PC-3 (cell line): Measurements from ENCODE around the gene NME4. TPM values are rescaled to one million over a fixed set of nuclear protein-coding genes. Genes with fewer than 3 reads are reported as not detected.

Experiments
- ATAC-seq: fragments of 200-7000 bp; cut with Tn5 transposase; 2 replicates; pipeline ENCODE4 v1.9.1; 2020; ENCODE audit warnings: mild to moderate bottlenecking, moderate library complexity
- BruUV-seq: library from RNA; stranded (reverse); fragments of 400-500 nt; replicated peaks from 2 replicates; lab custom pipeline; 2021; lab: Mats Ljungman, UMichigan
- CTCF ChIA-PET: fragments of 300-600 bp; sonication (Branson Sonifier 250); formaldehyde crosslinking; loops from one replicate; lab custom pipeline; 2022; ENCODE audit warnings: antibody characterized with exemption; lab: Charles Lee
- POLR2A ChIA-PET: fragments of 300-600 bp; sonication (Branson Sonifier 250); formaldehyde crosslinking; loops from one replicate; lab custom pipeline; 2022; ENCODE audit warnings: antibody characterized with exemption; ENCODE audit not compliant: unreplicated experiment; lab: Charles Lee
- DNase-seq: peaks from one replicate; pipeline ENCODE4 v3.0.0-alpha.2; 2015
- H2AFZ ChIP-seq: fragments of 300-600 bp; sonication (generic); 2 replicates; pipeline ENCODE4 v1.6.0; 2016; ENCODE audit warnings: antibody characterized with exemption, low read length
- H3F3A ChIP-seq: fragments of 300-600 bp; sonication (generic); one replicate; pipeline ENCODE4 v1.6.0; 2017; ENCODE audit warnings: antibody characterized with exemption, low read length, control low read depth, mild to moderate bottlenecking; ENCODE audit not compliant: unreplicated experiment
- H3K27ac ChIP-seq: fragments of 300-600 bp; sonication (generic); 2 replicates; pipeline ENCODE4 v1.5.1; 2016; ENCODE audit warnings: mild to moderate bottlenecking, low read length
- H3K27me3 ChIP-seq: fragments of 300-600 bp; sonication (generic); 2 replicates; pipeline ENCODE4 v1.6.1; 2016; ENCODE audit warnings: low read length, mixed read lengths
- H3K36me3 ChIP-seq: fragments of 300-600 bp; sonication (generic); 2 replicates; pipeline ENCODE4 v1.6.1; 2016; ENCODE audit warnings: low read depth, mixed run types, low read length, mixed read lengths
- H3K4me1 ChIP-seq: fragments of 300-600 bp; sonication (generic); 2 replicates; pipeline ENCODE4 v1.5.1; 2016; ENCODE audit warnings: low read length; ENCODE audit not compliant: insufficient read depth
- H3K4me2 ChIP-seq: fragments of 300-600 bp; sonication (generic); 2 replicates; pipeline ENCODE4 v1.6.0; 2016; ENCODE audit warnings: low read length
- H3K4me3 ChIP-seq: fragments of 300-600 bp; sonication (generic); 2 replicates; pipeline ENCODE4 v1.5.1; 2016; ENCODE audit warnings: mild to moderate bottlenecking, low read length, mixed read lengths
- H3K79me2 ChIP-seq: fragments of 300-600 bp; sonication (generic); 2 replicates; pipeline ENCODE4 v1.6.1; 2017; ENCODE audit warnings: low read length, mixed read lengths
- H3K9ac ChIP-seq: fragments of 300-600 bp; sonication (generic); 2 replicates; pipeline ENCODE4 v1.6.0; 2016; ENCODE audit warnings: mild to moderate bottlenecking, low read length
- H3K9me2 ChIP-seq: fragments of 300-600 bp; sonication (generic); replicated peaks from 2 replicates; pipeline ENCODE4 v1.6.1; 2016; ENCODE audit warnings: mixed run types, low read length, mixed read lengths
- H3K9me3 ChIP-seq: fragments of 300-600 bp; sonication (generic); 2 replicates; pipeline ENCODE4 v1.6.1; 2016; ENCODE audit warnings: low read length, mixed read lengths
- H4K20me1 ChIP-seq: fragments of 300-600 bp; sonication (generic); 2 replicates; pipeline ENCODE4 v1.6.1; 2016; ENCODE audit warnings: low read length, mixed read lengths
- CTCF ChIP-seq: fragments of 300-600 bp; sonication (generic); conservative IDR thresholded peaks from 2 replicates; pipeline ENCODE4 v1.5.1; 2017; ENCODE audit warnings: antibody characterized with exemption, low read depth, mild to moderate bottlenecking, low read length
- EZH2 ChIP-seq: fragments of 300-600 bp; sonication (generic); IDR thresholded peaks from one replicate; pipeline ENCODE4 v1.6.1; 2017; ENCODE audit warnings: antibody characterized with exemption, mild to moderate bottlenecking, low read length; ENCODE audit not compliant: unreplicated experiment
- EZH2phosphoT487 ChIP-seq: fragments of 300-600 bp; sonication (generic); IDR thresholded peaks from 2 replicates; pipeline ENCODE4 v1.6.1; 2018; ENCODE audit warnings: mild to moderate bottlenecking, antibody characterized with exemption, low read length, borderline replicate concordance
- intact Hi-C: fragments of 100-400 bp; cut with micrococcal nuclease; formaldehyde crosslinking; loops from 2 replicates; pipeline ENCODE4 v1.9.0; 2023
- total RNA-seq: library from RNA; depleted of rRNA; stranded (reverse); fragments of >200 nt; gene quantifications from 2 replicates; pipeline ENCODE4 v1.2.3, GENCODE V29; 2014

The NME4 gene
- total RNA-seq, 1 experiment from 2014 or later: 182 TPM

GRCh38 chr16:371515-372301, 25.3 kb upstream of the NME4 start:
- H3K27ac ChIP-seq: no peak overlapping the region
- no peaks in the 10 kb centered on the region for H4K20me1 ChIP-seq
- H3K9me3 ChIP-seq: no peaks in the 10 kb centered on the region
- H3K4me3 ChIP-seq: no peak overlapping the region
- no peak for DNase-seq
- H3K36me3 ChIP-seq: no peaks in the 10 kb centered on the region
- no peak overlapping the region for H3K4me2 ChIP-seq
- H3K9ac ChIP-seq: no peak overlapping the region
- ChIA-PET POLR2A (no interaction called here), CTCF (no interaction called here)
- peaks cover 5% of the 10 kb centered on the region; the same call in 1 of the 2 replicates for H3K4me1 ChIP-seq
- intact Hi-C loops: no loop called here
- ATAC-seq: no peak
- H3K9me2 ChIP-seq: no peaks in the 10 kb centered on the region
- no TSS peak for BruUV-seq
- H3K27me3 ChIP-seq: no peaks in the 10 kb centered on the region
- H3K79me2 ChIP-seq: no peaks in the 10 kb centered on the region
- H2AFZ ChIP-seq: no peak overlapping the region
- no peaks in the 10 kb centered on the region for H3F3A ChIP-seq
- TF ChIP-seq EZH2: no peak

GRCh38 chr16:372302-372983, 24.6 kb upstream of the NME4 start:
- Histone ChIP-seq H3K4me2 (no peak overlapping the region), H3K79me2 (no peaks in the 10 kb centered on the region), H3K9me2 (no peaks in the 10 kb centered on the region), H3K4me1 (peaks cover 5% of the 10 kb centered on the region; the same call in 1 of the 2 replicates), H3K27me3 (no peaks in the 10 kb centered on the region), H3F3A (no peaks in the 10 kb centered on the region), H2AFZ (no peak overlapping the region), H3K9ac (no peak overlapping the region), H3K36me3 (no peaks in the 10 kb centered on the region), H4K20me1 (no peaks in the 10 kb centered on the region), H3K27ac (no peak overlapping the region), H3K9me3 (no peaks in the 10 kb centered on the region), H3K4me3 (no peak overlapping the region)
- BruUV-seq: no TSS peak
- DNase-seq (no peak), ATAC-seq (no peak)
- CTCF ChIA-PET: no interaction called here
- POLR2A ChIA-PET: no interaction called here
- TF ChIP-seq EZH2 (no peak), EZH2phosphoT487 (no peak), CTCF (no peak)
- intact Hi-C loops: no loop called here

GRCh38 chr16:373020-373598, 23.9 kb upstream of the NME4 start:
- Histone ChIP-seq H2AFZ (no peak overlapping the region), H3K4me1 (peaks cover 5% of the 10 kb centered on the region; the same call in 1 of the 2 replicates), H3K4me3 (no peak overlapping the region), H3K27me3 (no peaks in the 10 kb centered on the region), H3K9me2 (no peaks in the 10 kb centered on the region), H3K9ac (no peak overlapping the region), H4K20me1 (no peaks in the 10 kb centered on the region), H3K79me2 (no peaks in the 10 kb centered on the region), H3F3A (no peaks in the 10 kb centered on the region), H3K36me3 (no peaks in the 10 kb centered on the region), H3K27ac (no peak overlapping the region), H3K4me2 (no peak overlapping the region), H3K9me3 (no peaks in the 10 kb centered on the region)
- ChIA-PET POLR2A (no interaction called here), CTCF (no interaction called here)
- no TSS peak for BruUV-seq
- intact Hi-C loops: no loop called here
- no peak for DNase-seq
- no peak for TF ChIP-seq EZH2phosphoT487
- no peak for TF ChIP-seq EZH2
- TF ChIP-seq CTCF: no peak
- ATAC-seq: no peak
